Ovary (tissue), 3 donors: Measurements from ENCODE around the gene TMEM259.

Experiments
- CTCF ChIP-seq, 3 donors: fragments of 450-650 bp in 2 of 3; fragments of 200-600 bp in 1 of 3; IDR thresholded peaks; one replicate each; pipeline versions ENCODE4 v1.5.1 to v1.8.0; 2016 to 2022; ENCODE audit warnings: antibody characterized with exemption in 3 of 3, mild to moderate bottlenecking in 1 of 3
- POLR2A ChIP-seq: fragments of 450-650 bp; IDR thresholded peaks from one replicate; pipeline ENCODE4 v1.6.1; 2017; ENCODE audit warnings: antibody characterized with exemption, mild to moderate bottlenecking, moderate library complexity
- donor health status: DM: no; HTN: no; CAD: no.

- TF ChIP-seq CTCF (IDR thresholded peaks at IDR 0.05) (no peak), POLR2A (no peak)
Observed at GRCh38 chr19:1035998-1036621, 15.2 kb upstream of the TMEM259 start.
